ENCODE results near the gene CISH. TPM values are rescaled to one million over a fixed set of nuclear protein-coding genes. Genes with fewer than 3 reads are reported as not detected.
A peak's percentile ranks its signal among the peaks of the same experiment; 100 is the strongest.

CISH gene
- total and polyA plus RNA-seq, 9 of the 15 experiments (the other 6 are each of a cell fraction or from before 2014, with no cell fraction given): 1.7 to 47.7 (median 18.3) TPM

- no peak for TF ChIP-seq YY1 (IDR thresholded peaks at IDR 0.05; ENCODE audit: borderline replicate concordance in 1 of 3, control insufficient read depth in 1 of 3, extremely low read depth in 1 of 3, insufficient read depth in 3 of 3, insufficient read length in 1 of 3, insufficient replicate concordance in 2 of 3, low read depth in 1 of 3, low read length in 2 of 3)
- no peak for TF ChIP-seq ZNF217 (CRISPR knock-in tag; IDR thresholded peaks at IDR 0.05)
- no peak for TF ChIP-seq ARID3A (IDR thresholded peaks at IDR 0.05; ENCODE audit: borderline replicate concordance, low read depth, low read length)
- no peak for TF ChIP-seq ZNF274 (IDR thresholded peaks at IDR 0.05; ENCODE audit: borderline replicate concordance, low read depth, low read length)
- peak; percentile 62 for TF ChIP-seq RBFOX2 (IDR thresholded peaks at IDR 0.05; ENCODE audit: low read depth, low read length)
- TF ChIP-seq ZBED1 (IDR thresholded peaks at IDR 0.05): 0 out of 2 replicates have a peak, but pooled peaks have one; percentile 16
- 0 out of 2 replicates have a peak, but pooled peaks have one; percentile 33 for TF ChIP-seq PHB (CRISPR knock-in tag; IDR thresholded peaks at IDR 0.05)
- no peak for TF ChIP-seq SMARCB1 (IDR thresholded peaks at IDR 0.05; ENCODE audit: insufficient read length, low read depth)
- no peak for TF ChIP-seq ZZZ3 (IDR thresholded peaks at IDR 0.05)
- peak; percentile 69 for TF ChIP-seq POLR2A (conservative IDR thresholded peaks at IDR 0.05)
- TF ChIP-seq RBM22 (IDR thresholded peaks at IDR 0.05; ENCODE audit: low read depth, low read length, poor library complexity, severe bottlenecking): peak; percentile 68
- peak; percentile 2; the same call in 1 of the 2 replicates for TF ChIP-seq ZSCAN32 (CRISPR knock-in tag; IDR thresholded peaks at IDR 0.05)
- no peak for TF ChIP-seq KDM1A (IDR thresholded peaks at IDR 0.05)
- TF ChIP-seq BDP1 (IDR thresholded peaks at IDR 0.05; ENCODE audit: insufficient read depth, insufficient read length): no peak
- peak; percentile 48; the same call in 1 of the 2 replicates for TF ChIP-seq KAT7 (CRISPR knock-in tag; IDR thresholded peaks at IDR 0.05; ENCODE audit: borderline replicate concordance)
- no peak for TF ChIP-seq U2AF2 (optimal IDR thresholded peaks at IDR 0.05; ENCODE audit: low read depth, low read length)
- no peak for TF ChIP-seq HCFC1 (IDR thresholded peaks at IDR 0.05; ENCODE audit: low read depth, low read length)
- 0 out of 2 replicates have a peak, but pooled peaks have one; percentile 13 for TF ChIP-seq PTTG1 (tag; IDR thresholded peaks at IDR 0.05; ENCODE audit: low read depth)
- no peak for TF ChIP-seq ZNF140 (CRISPR knock-in tag; IDR thresholded peaks at IDR 0.05)
- TF ChIP-seq NR2F6 (CRISPR knock-in tag; IDR thresholded peaks at IDR 0.05): no peak
- no peak for TF ChIP-seq L3MBTL2 (IDR thresholded peaks at IDR 0.05)
- no peak for TF ChIP-seq TCF3 (CRISPR knock-in tag; IDR thresholded peaks at IDR 0.05)
- TF ChIP-seq KDM2B (CRISPR knock-in tag; IDR thresholded peaks at IDR 0.05): no peak
- no peak for TF ChIP-seq BHLHE40 (IDR thresholded peaks at IDR 0.05; ENCODE audit: low read length)
- TF ChIP-seq ZNF408 (CRISPR knock-in tag; IDR thresholded peaks at IDR 0.05; ENCODE audit: low read depth): no peak
- no peak for TF ChIP-seq HINFP (tag; conservative IDR thresholded peaks at IDR 0.05; ENCODE audit: low read depth)
- TF ChIP-seq E2F3 (CRISPR knock-in tag; IDR thresholded peaks at IDR 0.05): no peak; the same call in 1 of the 2 replicates
These were observed 6.7 kb downstream of the CISH start (continued) for GRCh38 chr3:50604628-50605588.

All from K562 (cell line).